Measurements from ENCODE around the gene MPP3.
"Not testable (repeated sequence)": the region's sequence is repeated elsewhere in the genome, so short reads cannot be mapped to it uniquely, and the experiment has no call there.

Gene MPP3

GRCh38 chr17:43860927-43861622 lies 28.1 kb upstream of the MPP3 start:
- no peak for DNase-seq

DNA sequence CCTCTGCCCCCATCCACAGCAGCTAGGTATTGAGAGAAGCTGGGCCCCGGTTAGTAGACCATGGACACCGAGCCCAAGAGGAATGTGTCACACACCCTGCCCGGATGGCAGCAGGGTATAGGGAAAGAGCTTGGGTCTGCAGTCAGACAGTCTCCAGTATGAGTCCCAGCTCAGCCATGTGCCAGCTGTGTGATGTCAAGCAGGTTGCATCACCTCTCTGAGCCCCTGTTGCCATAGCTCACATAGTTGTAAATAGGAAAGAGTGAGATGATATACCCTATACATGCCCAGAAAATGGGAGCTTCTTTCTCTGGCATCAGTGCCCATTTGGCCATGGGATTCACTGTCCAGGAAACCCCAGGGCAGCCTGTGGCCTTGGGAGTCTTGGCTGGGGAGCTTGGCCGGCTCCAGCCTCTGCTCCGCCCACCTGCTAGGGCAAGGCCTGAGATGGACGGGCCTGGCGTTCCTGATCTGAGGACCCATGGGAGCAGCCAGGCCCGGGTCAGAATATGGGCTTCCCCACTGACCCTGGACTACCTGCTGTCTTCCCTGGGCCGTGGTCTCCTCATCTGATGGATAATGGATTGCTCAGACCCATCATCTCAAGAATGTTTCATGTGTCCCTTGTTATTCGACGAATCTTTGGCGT lies 27.3 kb upstream of the MPP3 start:
- DNase-seq: no peak

- no peak for DNase-seq
Measured at GRCh38 chr17:43857957-43858600, 25.1 kb upstream of the MPP3 start.

DNA sequence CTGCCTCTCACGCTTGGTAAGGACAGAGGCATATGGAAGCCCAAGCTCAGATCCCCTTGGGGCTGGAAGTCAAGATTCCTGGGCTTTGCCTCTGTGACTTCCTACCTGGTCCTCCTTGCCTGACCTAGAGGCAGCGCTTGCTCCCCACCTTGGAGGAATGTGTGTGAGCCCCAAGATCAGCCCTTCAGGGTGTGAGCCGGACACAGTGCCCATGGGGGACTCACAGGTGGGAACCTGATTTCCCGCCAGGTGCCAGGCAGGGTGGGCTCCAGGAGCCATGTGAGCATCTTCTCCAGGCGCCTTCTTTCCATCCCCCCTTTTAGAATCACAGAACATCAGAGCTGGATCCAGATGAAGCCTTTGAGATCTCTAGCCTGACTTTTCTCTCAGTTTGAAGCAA lies 24.2 kb upstream of the MPP3 start:
- DNase-seq: no peak

DNA sequence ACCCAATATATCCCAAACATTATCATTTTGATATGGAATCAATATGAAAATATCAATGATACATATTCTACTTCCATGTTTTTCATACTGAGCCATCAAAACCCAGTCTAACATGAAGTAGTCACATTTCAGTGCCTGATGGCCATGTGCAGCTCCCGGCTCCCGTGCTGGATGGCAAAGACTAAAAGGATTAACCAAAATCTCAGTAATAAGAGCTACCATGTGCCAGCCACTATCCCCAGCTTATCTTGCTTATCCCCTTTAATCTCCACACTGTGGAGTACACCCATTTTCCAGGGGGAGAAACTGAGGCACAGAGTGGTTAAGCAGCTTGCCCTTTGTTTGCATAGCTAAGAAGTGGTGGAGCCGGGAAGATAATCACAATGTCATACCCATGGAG lies 23.2 kb upstream of the MPP3 start:
- no peak for DNase-seq

DNA sequence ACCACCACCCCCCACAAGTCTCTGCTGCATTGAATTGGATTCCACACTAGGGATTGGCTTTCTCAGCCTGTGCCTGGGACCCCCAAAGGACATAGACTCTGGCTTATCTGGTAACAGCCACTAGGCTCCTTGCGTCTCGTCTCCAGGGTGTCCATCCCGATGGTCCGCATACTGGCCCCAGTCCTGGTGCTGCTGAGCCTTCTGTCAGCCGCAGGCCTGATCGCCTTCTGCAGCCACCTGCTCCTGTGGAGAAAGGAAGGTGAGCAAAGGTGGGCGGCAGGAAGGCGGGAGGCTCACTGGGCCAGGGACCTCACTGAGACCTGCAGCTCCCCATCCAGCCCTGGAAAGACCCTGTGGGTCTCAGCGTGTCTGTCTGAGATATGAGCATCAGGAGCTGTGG lies 22.1 kb upstream of the MPP3 start:
- DNase-seq: no peak

- DNase-seq: no peak
Measured at GRCh38 chr17:43854498-43854897, 21.6 kb upstream of the MPP3 start.

DNA sequence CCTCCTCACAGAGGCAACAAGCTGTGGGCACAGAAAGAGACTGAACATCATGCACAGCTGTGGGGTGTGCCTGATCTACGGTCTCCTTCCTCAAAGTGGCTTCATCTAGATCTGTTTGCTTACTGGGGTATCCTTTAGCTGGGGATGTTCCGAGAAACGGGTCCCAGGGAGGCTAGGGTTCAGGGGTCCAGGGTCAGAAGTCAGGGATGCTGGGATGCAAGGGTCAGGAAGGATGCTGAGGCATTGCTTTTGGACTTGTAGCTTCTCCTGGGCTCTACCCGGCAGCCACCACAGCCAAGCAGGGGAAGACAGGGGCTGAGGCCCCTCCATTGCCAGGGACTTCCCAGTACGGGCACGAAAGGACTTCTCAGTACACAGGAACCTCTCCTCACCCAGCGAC lies 20.6 kb upstream of the MPP3 start:
- DNase-seq: no peak

DNA sequence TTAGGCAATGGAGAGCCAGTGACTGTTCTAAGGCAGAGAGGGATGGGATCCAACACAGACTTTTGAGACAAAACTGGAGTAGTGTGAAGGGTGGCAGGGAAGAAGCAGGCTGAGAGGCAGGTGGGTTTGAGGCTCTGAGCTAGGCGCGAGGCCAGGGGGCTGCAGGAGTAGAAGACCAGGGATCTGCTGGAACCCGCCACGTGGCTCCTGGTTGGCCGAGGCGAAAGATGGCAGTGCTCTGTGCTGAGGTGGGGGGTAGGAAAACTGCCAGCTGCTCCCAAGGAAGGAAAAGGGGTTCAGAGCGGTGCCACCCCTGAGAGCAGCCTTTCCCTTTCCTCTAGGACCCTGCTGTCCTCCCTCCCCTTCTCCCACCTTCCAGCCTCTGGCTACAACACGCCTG lies 19.6 kb upstream of the MPP3 start:
- no peak for DNase-seq

DNA sequence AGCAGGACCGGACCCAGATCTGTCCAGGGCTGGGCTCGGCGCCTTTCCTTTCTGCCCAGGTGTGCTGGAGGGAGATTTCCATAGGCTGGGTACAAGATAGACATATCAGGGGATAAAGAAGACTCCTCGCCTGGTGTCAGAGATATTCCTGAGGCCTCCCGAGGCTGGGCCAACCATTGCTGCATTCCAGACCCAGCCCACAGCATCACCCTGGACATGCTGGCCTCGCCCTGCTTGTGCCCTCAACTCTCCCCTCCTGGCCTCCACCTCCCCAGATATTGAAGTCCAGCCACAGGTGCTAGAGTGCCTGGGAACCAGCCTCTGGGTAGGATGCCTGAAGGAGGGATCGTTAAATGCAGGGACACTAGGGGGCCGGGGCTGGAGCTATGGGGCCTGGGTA lies 16.2 kb upstream of the MPP3 start:
- DNase-seq: no peak

DNA sequence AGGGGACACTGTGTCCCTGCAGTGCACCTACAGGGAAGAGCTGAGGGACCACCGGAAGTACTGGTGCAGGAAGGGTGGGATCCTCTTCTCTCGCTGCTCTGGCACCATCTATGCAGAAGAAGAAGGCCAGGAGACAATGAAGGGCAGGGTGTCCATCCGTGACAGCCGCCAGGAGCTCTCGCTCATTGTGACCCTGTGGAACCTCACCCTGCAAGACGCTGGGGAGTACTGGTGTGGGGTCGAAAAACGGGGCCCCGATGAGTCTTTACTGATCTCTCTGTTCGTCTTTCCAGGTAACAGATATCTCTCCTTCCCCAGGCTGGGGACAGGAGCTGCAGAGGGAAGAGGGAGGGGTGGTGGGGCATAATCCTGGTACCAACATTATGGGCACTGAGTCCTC lies 15.7 kb upstream of the MPP3 start:
- no peak for DNase-seq

DNA sequence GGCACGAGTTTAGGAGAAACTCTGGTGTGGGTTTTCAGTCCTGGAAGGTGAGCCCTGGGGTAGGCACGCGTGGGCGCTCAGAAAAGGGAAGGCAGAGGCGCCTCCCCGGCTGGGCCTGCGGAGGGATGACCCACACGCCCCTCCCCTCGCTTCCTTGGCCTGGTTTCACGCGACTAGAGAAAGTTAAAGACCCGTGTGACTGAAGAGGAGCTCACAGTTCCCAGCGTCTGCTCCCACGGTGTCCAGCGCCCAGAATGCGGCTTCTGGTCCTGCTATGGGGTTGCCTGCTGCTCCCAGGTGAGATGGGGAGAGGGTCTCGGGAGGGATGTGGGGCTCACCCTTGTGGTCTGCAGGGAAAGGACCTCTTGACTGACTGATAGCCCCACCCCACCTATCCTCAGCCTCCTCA lies 14.0 kb upstream of the MPP3 start, which contains the start of gene CD300LG:
Gene CD300LG (plus strand): TSS at position 214 of the 409 bp plus-strand sequence. CDS start 41 bp downstream, at position 255.
- no peak for DNase-seq

DNA sequence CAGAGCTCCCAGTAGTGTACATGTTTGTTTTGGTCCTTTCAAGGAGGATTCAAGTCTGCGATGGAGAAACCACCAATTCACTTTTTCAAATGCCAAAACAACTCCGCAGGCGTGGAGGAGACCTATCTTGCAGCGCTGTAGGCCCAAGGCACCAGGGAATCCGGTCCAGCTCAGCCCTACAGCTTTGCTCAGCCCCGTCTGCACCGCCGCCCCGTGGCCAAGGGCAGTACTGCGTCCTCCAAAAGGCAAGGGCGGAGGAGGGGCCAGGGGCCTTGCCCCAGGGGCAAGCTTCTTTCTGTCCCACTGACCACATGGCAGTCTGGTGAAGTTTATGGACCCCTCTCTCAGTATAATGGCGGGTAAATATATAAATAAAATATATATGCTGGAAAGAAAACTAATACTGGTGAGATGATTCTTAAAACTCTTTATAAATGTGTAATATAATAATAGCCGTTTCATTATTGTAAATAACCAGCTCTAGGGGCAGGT lies 13.3 kb upstream of the MPP3 start:
- peak; percentile 81 for DNase-seq

DNA sequence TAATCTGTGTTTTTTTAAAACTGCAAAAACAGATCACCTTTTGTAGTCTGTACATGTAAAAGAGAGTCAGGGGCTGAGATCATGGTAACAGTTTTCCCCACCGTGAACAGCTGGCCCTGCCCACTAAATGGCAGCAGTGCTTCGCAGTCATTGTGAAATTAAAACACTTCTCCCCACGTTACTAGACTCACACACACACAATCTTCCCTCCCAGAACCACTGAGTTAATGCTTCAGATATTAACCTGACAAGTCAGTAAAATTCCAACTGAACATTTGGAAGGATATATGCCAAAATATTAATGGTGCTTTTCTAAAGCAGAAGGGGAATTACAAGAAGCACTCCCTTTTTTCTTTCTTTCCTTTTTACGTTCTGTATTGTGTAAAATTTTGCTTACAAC lies 12.8 kb upstream of the MPP3 start:
- no peak for DNase-seq

DNA sequence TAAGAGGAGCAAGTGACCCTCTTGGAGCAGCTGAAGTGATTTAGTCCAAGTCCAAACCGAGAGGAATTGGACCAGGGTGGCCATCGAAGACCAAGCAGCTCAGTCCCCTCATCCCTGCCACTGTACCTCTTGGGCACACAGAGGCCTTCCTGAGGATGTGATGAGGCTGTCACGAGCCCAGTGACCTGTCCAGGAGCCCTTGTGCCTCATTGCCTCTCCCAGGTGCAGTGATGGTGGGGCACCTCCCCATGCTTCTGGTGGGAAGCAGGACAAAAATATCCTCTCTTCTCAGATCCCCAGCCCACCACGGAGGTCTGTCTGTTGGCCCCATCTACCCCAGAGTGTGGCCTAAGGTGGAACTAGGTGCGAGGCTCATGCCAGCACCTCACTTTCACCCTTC lies 11.3 kb upstream of the MPP3 start:
- DNase-seq: no peak

DNA sequence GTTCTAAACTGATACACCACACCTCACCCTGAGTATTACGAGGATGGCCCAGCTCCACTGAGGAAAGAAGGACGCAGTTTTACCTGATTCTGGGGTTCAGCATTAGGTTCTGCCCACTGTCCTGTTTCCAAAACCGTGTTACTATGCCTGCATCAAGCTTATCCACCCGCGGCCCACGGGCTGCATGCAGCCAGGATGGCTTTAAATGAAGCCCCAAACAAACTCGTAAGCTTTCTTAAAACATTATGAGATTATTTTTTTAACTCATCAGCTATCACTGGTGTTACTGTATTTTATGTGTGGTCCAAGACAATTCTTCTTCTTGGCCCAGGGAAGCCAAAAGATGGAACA lies 10.0 kb upstream of the MPP3 start:
- DNase-seq: no peak

DNA sequence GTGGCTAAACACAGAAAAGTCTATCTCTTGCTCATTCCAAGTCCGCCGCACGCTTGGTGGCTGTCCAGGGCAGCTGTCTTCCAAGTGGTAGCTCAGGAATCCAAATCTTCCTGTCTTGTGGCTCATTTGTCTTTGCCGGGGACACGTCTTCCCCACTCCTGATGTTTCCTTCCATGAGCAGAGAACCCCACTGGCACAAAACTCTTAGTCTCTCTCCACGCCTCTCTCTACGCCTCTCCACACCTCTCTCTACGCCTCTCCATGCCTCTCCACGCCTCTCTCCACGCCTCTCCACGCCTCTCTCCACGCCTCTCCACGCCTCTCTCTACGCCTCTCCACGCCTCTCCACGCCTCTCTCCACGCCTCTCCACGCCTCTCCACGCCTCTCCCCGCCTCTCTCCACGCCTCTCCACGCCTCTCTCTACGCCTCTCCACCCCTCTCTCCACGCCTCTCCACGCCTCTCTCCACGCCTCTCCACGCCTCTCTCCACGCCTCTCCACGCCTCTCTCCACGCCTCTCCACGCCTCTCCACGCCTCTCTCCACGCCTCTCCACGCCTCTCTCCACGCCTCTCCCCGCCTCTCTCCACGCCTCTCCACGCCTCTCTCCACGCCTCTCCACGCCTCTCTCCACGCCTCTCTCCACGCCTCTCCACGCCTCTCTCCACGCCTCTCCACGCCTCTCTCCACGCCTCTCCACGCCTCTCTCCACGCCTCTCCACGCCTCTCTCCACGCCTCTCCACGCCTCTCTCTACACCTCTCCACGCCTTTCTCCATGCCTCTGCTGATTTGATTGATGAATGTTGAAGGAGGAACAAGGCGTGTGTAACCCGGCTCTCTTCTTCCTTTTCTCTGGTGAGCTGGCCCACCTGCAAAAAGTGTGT lies 9.4 kb upstream of the MPP3 start:
- DNase-seq: not testable (repeated sequence)

DNA sequence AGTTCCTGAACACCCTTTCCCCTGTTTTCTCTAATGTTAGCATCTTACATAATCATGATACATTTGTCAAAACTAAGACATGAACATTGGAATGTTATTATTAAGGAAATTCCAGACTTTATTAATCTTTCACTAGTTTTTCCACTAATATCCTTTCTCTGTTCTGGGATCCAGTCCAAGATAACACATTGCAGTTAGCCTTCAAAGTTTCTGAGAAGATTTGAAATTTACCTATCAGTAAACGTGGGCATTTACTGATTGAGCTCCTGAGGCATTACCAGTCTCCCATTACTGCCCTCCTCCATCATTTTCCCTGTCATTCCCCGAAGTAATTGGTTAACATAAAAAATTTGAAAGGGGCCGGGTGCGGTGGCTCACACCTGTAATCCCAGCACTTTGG lies 8.3 kb upstream of the MPP3 start:
- DNase-seq: no peak

DNA sequence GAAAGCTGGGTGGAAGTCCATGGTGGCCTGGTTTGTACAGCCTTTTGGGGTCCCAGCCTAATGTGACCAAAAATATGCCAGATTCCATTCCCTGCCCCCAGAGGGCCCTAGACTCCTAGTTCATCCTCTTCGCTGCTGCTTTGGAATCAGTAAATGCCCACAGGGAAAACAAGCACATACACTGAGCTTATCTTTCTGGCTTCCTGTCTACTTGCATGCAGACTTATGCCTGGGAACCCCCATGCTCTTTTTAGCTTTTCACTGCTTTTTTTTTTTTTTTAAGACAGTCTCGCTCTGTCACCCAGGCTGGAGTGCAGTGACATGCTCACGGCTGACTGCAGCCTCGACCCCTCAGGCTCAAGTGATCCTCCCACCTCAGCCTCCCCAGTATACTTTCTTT lies 7.9 kb upstream of the MPP3 start:
- DNase-seq: no peak

- DNase-seq: no peak
Measured at GRCh38 chr17:43839670-43840108, 6.7 kb upstream of the MPP3 start.

DNA sequence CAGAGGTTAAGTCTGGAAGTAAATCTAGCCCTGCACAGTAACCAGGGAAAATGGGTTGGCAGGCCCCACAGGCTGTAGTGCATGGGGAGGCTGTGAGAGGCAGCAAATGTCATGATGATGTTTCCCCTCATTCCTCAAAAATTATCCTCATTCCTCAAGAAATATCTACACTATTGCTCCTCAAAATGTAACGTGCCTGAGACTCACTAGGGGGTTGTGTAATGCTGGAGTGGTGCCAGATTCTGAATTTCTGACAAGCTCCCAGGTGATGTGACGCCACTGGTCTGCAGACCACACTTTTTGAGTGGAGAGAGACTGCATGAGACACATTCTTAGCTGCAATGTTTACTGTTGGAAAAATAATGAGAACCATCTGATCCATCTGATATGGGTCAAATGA lies 1.2 kb upstream of the MPP3 start:
- no peak for DNase-seq

GRCh38 chr17:43832168-43832975 lies 574 bp downstream of the MPP3 start:
- DNase-seq: peak; percentile 17
